ENCODE measurements around the gene IL17REL. TPM values are rescaled to one million over a fixed set of nuclear protein-coding genes. Genes with fewer than 3 reads are reported as not detected.

The IL17REL gene
- total RNA-seq, 4 donors from 2014 or later: not detected

DNA sequence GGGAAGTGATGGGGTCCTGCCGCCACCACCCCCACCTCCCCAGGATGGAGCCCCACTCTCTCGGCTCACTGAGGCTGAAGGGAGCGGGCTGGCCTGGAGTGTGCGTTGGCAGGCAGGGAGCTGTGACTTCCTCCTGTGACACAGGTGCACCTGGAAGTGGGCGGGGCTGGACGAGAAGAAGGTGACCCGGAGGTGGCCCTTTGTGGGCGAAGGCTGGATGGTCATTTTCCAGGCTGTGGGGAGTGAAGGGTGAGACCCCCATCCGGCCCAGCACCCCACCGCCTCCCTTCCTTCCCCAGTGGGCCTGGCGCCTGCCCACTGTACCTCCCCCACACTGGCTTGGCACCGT is 15.3 kb downstream of the IL17REL start:
- no peak for DNase-seq
- no peak overlapping the region for H3K4me3 ChIP-seq
- no peaks in the 10 kb centered on the region for H3K36me3 ChIP-seq
- intact Hi-C loops (cut with DNase I; ENCODE audit: low total_unique reads) (no loop called here), in situ Hi-C loops (cut with MboI; ENCODE audit: low sequenced_read_pairs in 4 of 4) (no loop called here)
- H3K9me3 ChIP-seq: no peaks in the 10 kb centered on the region
- ATAC-seq: no peak
- TF ChIP-seq POLR2A (IDR thresholded peaks at IDR 0.05) (no peak), CTCF (IDR thresholded peaks at IDR 0.05 in 4 of 5, conservative IDR thresholded peaks at IDR 0.05 in 1 of 5) (no peak)
- H3K4me1 ChIP-seq: peaks cover 0 to 4% of the 10 kb centered on the region in 2 donors
- peaks cover 0 to 25% (median 19%) of the 10 kb centered on the region in 3 donors for H3K27me3 ChIP-seq
- H3K27ac ChIP-seq: no peak overlapping the region

- Histone ChIP-seq H3K27ac (no peak overlapping the region), H3K36me3 (no peaks in the 10 kb centered on the region), H3K4me1 (peaks cover 0 to 4% of the 10 kb centered on the region in 2 donors), H3K4me3 (no peak overlapping the region), H3K9me3 (no peaks in the 10 kb centered on the region), H3K27me3 (peaks cover 0 to 25% (median 19%) of the 10 kb centered on the region in 3 donors)
- no peak for TF ChIP-seq CTCF (IDR thresholded peaks at IDR 0.05 in 4 of 5, conservative IDR thresholded peaks at IDR 0.05 in 1 of 5)
- TF ChIP-seq POLR2A (IDR thresholded peaks at IDR 0.05): no peak
- ATAC-seq (no peak), DNase-seq (peak in 1 of 2 donors; percentile 5)
- in situ Hi-C loops (cut with MboI; ENCODE audit: low sequenced_read_pairs in 4 of 4): no loop called here
- intact Hi-C loops (cut with DNase I; ENCODE audit: low total_unique reads): no loop called here
Measured at GRCh38 chr22:49996518-49997250, 15.9 kb downstream of the IL17REL start.

DNA sequence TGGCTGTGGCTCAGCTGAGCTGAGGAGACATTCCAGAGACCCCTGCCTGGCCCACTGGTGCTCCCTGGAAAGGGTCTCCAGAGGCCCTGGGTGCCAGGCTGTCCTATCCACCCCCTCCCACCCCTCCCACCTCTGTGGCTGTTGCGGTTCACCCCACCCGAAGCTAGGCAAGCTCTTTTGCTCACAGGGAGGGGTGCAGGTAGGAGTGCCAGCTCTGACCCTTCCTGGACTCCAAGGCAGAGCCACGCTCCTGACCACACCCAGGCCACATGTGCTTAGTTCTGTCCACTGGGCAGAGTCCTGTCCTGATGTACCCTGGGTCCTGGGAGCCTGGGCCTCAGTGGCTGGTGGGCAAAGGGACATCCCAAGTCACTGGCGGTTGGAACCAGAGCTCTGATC is 16.4 kb downstream of the IL17REL start:
- H3K4me1 ChIP-seq: peaks cover 0 to 4% of the 10 kb centered on the region in 2 donors
- no peak overlapping the region for H3K4me3 ChIP-seq
- DNase-seq (peak in 1 of 2 donors; percentile 8), ATAC-seq (no peak)
- peaks cover 0 to 23% (median 19%) of the 10 kb centered on the region in 3 donors for H3K27me3 ChIP-seq
- H3K36me3 ChIP-seq: no peaks in the 10 kb centered on the region
- in situ Hi-C loops (cut with MboI; ENCODE audit: low sequenced_read_pairs in 4 of 4): no loop called here
- no peaks in the 10 kb centered on the region for H3K9me3 ChIP-seq
- H3K27ac ChIP-seq: no peak overlapping the region
- intact Hi-C loops (cut with DNase I; ENCODE audit: low total_unique reads): no loop called here
- no peak for TF ChIP-seq POLR2A (IDR thresholded peaks at IDR 0.05)
- TF ChIP-seq CTCF (IDR thresholded peaks at IDR 0.05 in 4 of 5, conservative IDR thresholded peaks at IDR 0.05 in 1 of 5): no peak

DNA sequence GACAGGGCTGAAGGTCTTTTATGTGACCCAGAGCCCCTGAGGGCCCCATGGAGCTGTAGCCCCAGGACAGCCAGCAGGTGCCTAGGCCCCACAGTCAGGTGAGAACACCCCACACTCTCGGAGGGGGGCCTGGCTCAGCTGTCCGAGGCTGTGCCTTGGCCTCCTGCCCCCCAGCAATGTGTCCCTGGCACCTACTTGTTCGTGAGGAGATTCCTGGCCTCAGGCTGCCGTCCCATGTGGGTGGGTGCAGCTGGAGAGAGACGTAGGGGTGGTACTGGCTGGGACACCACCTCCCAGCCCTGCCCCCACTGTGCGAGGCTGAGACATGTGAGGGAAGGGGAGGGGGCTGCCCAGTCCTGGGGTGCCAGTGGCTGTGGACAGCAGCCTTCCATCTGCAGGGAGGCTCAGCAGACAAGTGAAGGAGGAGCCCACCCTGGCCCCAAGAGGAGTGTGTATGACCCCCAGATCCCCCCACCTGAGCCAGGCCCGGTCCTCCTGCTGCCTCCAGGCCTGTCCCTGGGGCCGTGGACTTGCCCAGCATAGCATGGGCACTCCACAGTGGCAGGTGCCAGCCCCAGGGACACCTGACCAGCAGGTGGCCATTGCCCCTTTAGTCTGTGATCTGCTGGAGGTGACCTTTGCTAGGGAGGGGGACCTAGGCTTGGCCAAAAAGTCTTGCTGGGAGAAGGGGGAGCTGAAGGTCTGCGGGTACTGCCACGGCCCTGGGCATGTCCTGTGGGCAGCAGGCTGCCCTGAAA is 17.0 kb downstream of the IL17REL start:
- TF ChIP-seq POLR2A (IDR thresholded peaks at IDR 0.05) (no peak), CTCF (IDR thresholded peaks at IDR 0.05 in 4 of 5, conservative IDR thresholded peaks at IDR 0.05 in 1 of 5) (no peak)
- Histone ChIP-seq H3K4me3 (no peak overlapping the region), H3K36me3 (no peaks in the 10 kb centered on the region), H3K4me1 (peaks cover 0 to 4% of the 10 kb centered on the region in 2 donors), H3K27me3 (peaks cover 0 to 18% (median 14%) of the 10 kb centered on the region in 3 donors), H3K27ac (no peak overlapping the region), H3K9me3 (no peaks in the 10 kb centered on the region)
- in situ Hi-C loops (cut with MboI; ENCODE audit: low sequenced_read_pairs in 4 of 4): no loop called here
- ATAC-seq (no peak), DNase-seq (peak in 1 of 2 donors; percentile 6)
- intact Hi-C loops (cut with DNase I; ENCODE audit: low total_unique reads): no loop called here
